Activated naive CD8-positive, alpha-beta T cell treated with anti-CD3 and anti-CD28 coated beads for 36 hours (primary cell): ENCODE measurements around the gene DEFB118. TPM values are rescaled to one million over a fixed set of nuclear protein-coding genes. Genes with fewer than 3 reads are reported as not detected.

ENCODE experiments used
- DNase-seq: peaks from one replicate; pipeline ENCODE4 v3.0.0; 2021
- H3K27ac Mint-ChIP-seq: one replicate; pipeline ENCODE4 v1.8.0; 2022; ENCODE audit warnings: mild to moderate bottlenecking, moderate library complexity, mixed read lengths
- H3K27me3 Mint-ChIP-seq: one replicate; pipeline ENCODE4 v1.8.0; 2022; ENCODE audit warnings: mild to moderate bottlenecking, mixed read lengths
- H3K36me3 Mint-ChIP-seq: one replicate; pipeline ENCODE4 v1.8.0; 2021; ENCODE audit warnings: mild to moderate bottlenecking, mixed read lengths
- H3K4me1 Mint-ChIP-seq: one replicate; pipeline ENCODE4 v1.8.0; 2021; ENCODE audit warnings: mixed read lengths
- H3K4me3 Mint-ChIP-seq: one replicate; pipeline ENCODE4 v1.8.0; 2022; ENCODE audit warnings: mild to moderate bottlenecking, moderate library complexity, mixed read lengths
- H3K9me3 Mint-ChIP-seq: one replicate; pipeline ENCODE4 v1.8.0; 2022; ENCODE audit warnings: mixed read lengths
- total RNA-seq, 2 experiments: library from RNA; stranded (reverse); gene quantifications; one replicate each; pipeline ENCODE4 v1.2.3, GENCODE V29; 2021

Gene DEFB118
- total RNA-seq, 2 experiments from 2014 or later = not detected

DNA sequence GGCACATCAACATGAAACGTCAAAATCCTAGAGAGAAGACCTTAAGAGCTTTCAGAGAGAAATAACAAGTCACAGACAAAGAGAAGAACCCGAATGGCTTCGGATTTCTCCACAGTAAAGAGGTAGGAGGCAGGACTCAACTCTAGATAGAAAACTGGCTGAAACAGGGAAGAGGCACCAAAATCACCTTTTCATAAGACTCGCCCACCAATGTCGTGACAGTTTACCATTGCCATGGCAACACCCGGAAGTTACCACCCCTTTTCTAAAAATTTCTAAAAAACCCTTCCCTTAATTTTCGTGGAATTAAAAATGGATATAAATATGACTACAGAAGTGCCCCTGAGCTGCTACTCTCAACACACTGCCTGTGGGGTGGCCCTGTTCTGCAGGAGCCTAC, 49.9 kb downstream of the DEFB118 start:
- Mint-ChIP-seq H3K36me3 (no peaks in the 10 kb centered on the region), H3K27me3 (peaks cover 11% of the 10 kb centered on the region), H3K4me3 (no peak overlapping the region), H3K27ac (no peak overlapping the region), H3K4me1 (no peaks in the 10 kb centered on the region), H3K9me3 (no peaks in the 10 kb centered on the region)
- no peak for DNase-seq

Other genes starting within 250 kb of the DEFB118 start
- gene DEFB115, start 110.9 kb upstream of the DEFB118 start, total RNA-seq = not detected
- gene DEFB116, start 60.0 kb upstream of the DEFB118 start, total RNA-seq = not detected
- gene DEFB119, start 22.0 kb downstream of the DEFB118 start, total RNA-seq = not detected
- gene DEFB121, start 37.6 kb downstream of the DEFB118 start, total RNA-seq = not detected
- gene DEFB123, start 72.0 kb downstream of the DEFB118 start, total RNA-seq = not detected
- not detected for gene DEFB124, start 106.5 kb downstream of the DEFB118 start, total RNA-seq
- gene REM1, start 106.7 kb downstream of the DEFB118 start, total RNA-seq = not detected
- 100 to 1,000 TPM; 137 to 142 TPM for gene HM13, start 145.8 kb downstream of the DEFB118 start, total RNA-seq
- under 1 TPM; 0.36 to 0.37 TPM for gene ID1, start 236.7 kb downstream of the DEFB118 start, total RNA-seq